HG03095 (cell line): ENCODE measurements around the gene EMID1.

Experiments
- ATAC-seq: cut with Tn5 transposase; IDR thresholded peaks from one replicate; pipeline ENCODE4 v1.9.1; 2021; ENCODE audit warnings: moderate library complexity; ENCODE audit not compliant: unreplicated experiment

The EMID1 gene

GRCh38 chr22:29258407-29259252 is 52.9 kb downstream of the EMID1 start:
- ATAC-seq: no peak

GRCh38 chr22:29259253-29259899 is 53.7 kb downstream of the EMID1 start:
- ATAC-seq: no peak

- no peak for ATAC-seq
Measured at GRCh38 chr22:29260031-29260560, 54.4 kb downstream of the EMID1 start.

GRCh38 chr22:29260601-29261315 is 55.1 kb downstream of the EMID1 start:
- ATAC-seq: no peak

DNA sequence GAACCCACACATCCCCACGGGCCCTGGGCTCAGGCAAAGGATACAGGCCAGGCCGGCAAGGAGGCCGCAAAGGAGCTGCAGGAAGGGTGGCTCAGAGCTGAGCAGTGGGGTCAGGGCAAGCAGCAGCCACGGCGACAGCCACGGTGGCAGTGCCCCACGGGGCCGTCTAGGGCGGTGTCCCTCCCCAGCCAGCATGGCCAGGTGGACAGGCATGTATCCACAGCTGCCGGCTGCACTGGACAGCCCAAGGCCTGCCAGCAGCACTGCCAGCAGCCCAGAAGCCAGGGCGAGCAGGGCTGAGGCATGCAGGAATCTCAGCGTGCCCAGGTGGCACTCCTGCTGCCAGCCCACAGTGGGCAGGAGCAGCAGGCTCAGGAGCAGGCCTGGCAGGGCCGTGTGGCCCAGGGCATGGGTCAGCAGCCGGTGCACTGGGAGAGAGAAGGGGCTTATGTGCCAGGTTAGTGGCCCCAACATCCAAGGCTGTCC is 58.1 kb downstream of the EMID1 start:
- no peak for ATAC-seq

- ATAC-seq: no peak
Measured at GRCh38 chr22:29265305-29265704, 59.6 kb downstream of the EMID1 start.

DNA sequence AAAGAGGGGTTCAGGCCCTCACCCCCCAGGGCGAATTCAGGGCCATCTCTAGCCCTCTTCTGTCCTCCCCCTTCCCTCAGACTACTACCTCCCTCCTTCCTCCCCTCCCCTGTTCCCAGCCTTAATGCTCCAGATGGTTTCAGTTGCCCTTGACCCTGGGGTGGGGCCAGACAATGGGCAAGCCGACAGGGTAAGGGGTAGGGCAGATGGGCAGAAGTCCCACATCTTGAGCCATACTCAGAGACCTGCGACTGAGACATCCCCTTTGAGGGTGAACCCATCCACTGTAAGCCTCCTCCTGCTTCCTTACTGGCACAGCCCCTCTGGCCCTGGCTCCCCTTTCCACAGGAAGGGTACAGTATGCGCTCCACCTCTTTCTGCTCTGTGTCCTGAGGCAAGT is 60.2 kb downstream of the EMID1 start:
- no peak for ATAC-seq

- ATAC-seq: no peak
Measured at GRCh38 chr22:29266564-29267461, 61.1 kb downstream of the EMID1 start.

DNA sequence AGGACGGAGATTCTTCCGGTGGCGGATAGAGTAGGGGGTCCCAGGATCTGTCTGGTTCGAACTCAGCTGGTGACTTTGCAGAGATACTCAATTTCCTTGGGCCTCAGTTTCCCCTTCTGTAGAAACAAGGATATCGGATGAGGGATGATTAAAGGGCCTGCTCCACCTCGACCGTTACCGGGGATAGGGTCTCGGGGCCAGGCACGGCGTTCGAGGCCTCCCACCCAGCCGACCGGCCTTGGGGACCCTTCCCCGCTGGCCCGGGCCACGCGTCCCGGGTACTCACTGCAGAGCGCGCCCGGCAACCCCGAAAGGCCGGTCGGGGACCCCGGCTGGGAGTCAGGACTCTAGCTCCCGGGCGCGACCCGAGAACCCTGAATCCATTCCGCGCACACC is 61.8 kb downstream of the EMID1 start:
- ATAC-seq: no peak

GRCh38 chr22:29267858-29268510 is 62.3 kb downstream of the EMID1 start, which contains the start of the genes EWSR1 and RHBDD3:
EWSR1 (plus strand) TSS chr22:29268268; CDS start chr22:29268337, 69 bp downstream.
RHBDD3 (minus strand) TSS chr22:29267981; CDS start chr22:29265626, 2,355 bp downstream.
- ATAC-seq: peak; percentile 75

DNA sequence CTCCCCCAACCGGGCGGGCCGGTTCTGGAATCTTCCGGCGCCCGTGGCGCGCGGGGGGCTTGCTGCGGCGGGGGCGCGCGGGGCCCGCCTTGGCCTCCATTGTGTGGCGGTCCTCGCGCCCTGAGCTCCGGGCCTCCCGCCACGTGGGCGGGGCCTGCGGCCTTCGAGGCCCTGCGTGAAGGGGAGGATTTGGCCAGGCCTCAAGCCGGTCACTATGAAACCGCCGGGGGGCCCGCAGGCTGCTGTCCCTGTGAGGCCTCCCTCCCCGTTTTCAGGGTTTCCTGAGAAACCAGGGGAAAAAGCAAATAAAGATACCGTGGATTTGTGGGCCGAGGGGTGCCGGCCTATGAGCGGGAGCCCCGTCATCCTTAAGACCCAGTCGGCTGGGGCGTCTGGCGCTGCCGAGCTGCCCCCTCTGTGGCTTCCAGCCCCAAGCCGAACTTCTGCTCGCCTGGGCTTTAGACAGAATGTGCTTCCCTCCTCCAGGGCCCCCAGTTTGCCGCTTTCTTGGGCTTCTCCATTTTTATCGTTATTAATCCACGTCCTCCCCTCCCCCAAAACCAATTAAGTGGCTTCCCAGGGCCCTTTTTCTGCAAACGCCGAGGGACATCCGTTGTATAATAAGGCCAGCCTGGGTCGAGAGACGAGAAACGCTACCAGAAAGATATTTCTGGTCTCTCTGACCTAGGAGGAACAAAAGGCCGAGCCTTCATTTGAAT is 63.0 kb downstream of the EMID1 start:
- no peak for ATAC-seq

GRCh38 chr22:29269230-29269604 is 63.5 kb downstream of the EMID1 start:
- no peak for ATAC-seq

DNA sequence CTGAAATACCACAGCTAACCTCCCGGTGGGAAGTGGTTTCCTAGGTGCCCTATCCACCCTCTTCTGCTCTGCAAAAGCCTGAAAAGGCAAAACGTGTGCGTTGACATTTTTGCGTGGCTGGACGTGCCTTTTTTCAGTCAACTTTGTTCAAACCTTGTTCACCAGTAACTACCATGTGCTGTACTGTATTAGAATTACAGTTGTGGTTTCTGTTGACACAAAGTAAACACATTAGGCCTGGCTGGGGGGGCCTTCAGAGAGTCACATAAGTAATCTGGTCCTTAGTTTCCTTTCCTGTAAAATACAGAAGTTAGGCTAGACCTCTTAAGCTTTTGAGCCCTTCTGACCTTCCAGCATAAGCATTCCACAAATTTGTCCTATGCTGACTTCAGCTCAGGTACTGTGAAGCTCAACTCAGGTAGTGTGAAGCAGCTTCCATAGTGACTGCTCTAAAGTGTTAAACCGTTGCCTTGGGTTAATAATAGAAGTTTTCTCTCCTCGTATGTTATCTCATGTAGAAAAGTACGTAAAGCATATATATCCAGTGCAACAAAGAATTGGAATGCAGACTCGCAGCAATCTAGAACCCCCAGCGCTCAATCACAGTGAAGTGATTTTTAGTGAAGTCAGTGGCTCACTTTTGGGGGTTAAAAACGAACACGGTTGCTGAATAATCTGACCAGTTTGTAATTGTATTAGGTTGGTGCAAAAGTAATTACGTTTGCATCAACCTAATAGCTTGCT is 64.2 kb downstream of the EMID1 start:
- no peak for ATAC-seq

DNA sequence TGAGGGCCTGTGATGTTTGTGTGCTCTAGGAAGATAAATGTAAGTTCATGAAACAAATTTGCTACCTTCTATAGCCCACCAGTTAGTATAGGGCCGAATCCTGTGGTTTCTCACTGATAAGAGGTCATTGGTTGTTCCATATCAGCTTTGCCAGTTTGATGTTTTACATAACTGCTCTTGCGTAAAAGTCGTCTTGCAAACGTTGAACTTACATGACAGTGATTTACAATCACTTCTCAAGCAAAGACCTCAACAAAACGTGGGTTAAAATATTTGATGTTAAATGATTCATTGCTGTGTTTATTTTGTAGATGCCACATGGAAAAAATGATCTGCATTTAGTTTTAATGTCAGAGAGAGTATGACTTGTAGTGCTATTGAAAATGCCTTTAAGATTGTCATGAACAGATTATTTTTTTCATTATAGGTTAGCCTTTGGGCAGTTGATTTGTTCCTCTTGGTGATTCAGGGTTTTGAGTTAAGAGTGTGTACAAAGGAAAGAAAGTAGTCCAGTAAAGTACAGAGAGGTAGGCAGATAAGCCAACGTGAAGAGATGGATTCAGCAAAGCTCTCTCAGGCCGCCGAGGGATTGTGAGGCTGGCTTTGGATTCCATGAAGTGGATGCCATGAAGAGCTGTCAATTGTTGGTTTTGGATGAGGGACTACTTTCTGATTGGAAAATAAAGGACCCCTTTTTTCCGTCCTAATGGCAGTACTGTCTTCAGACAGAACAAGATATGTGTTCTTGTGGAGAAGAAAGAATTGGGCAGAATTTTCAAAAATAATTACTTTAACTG is 65.0 kb downstream of the EMID1 start:
- no peak for ATAC-seq

GRCh38 chr22:29272624-29273023 is 66.9 kb downstream of the EMID1 start:
- no peak for ATAC-seq

- no peak for ATAC-seq
Measured at GRCh38 chr22:29275167-29275566, 69.5 kb downstream of the EMID1 start.

DNA sequence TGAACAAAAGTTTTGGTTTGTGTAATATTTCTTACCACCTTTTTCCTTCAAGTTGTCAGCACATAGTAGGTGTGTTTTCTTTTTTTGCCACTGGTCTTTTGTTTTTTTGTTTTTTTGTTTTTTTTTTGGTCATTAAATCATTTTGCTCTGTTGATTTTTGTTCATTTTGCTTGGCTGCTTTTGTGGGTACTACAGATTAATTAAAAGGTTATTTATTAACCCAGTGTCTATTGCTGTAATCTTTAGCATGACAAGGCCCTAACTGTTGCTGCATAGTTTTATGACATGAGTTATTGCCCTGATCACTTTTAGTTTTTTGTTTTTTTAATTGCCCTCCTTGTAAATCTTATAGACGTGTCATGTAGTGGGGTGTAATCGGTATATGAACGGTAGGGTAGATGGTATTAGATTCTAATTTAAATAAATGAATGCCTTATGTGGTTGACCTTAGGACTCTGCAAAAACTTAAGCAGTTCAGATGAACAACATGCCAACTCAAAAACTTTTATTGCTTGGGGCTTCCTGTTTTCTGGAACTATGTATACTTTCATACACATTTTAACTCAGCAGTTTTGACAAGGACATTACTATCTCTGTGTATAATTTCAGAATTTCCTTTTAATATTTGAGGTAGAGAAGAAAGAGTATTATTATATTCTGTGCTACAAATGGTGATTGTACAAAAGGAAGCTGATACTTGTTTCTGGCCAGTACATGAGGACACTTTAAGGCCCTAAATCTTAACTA is 70.3 kb downstream of the EMID1 start:
- ATAC-seq: no peak
